Measurements from ENCODE around the gene LNP1.

Gene LNP1

DNA sequence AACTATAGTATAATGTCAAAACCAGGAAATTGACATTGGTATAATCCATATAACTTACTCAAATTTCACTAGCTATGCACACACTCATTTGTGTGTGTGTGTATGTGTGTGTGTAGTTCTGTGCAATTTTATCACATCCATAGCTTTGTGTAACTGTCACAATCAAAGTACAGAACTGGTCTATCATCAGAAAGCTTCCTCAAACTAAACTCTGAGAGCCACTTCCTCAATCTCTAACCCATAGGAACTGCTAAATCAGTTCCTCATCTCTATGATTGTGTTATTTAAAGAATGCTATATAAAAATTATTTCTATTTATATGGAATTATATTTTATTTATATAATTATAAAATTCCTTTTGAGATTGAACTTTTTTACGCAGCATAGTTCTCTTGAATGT, 18.1 kb downstream of the LNP1 start:
- Mint-ChIP-seq H3K27ac (no peak overlapping the region), H3K9me3 (no peaks in the 10 kb centered on the region), H3K4me1 (peaks cover 6% of the 10 kb centered on the region), H3K36me3 (ENCODE audit: low read depth) (peaks cover 36% of the 10 kb centered on the region), H3K4me3 (no peak overlapping the region), H3K27me3 (ENCODE audit: low read depth, poor library complexity) (peaks cover 3% of the 10 kb centered on the region)
- TF ChIP-seq CTCF (IDR thresholded peaks at IDR 0.05) = no peak
- DNase-seq = no peak

DNA sequence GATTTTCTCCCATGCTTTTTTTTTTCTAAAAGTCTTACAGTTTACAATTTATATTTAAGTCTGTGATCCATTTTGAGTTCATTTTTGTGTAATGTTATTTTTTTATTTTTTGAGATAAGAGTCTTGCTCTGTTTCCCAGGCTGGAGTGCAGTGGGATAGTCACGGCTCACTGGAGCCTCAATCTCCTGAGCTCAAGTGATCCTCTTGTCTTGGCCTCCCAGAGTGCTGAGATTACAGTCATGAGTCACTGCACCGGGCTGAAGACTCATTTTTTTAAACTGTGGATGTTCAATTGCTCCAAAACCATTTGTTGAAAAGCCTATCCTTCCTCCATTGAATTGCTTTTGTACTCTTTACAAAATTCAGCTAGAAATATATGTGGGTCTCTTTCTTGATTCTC, 19.5 kb downstream of the LNP1 start:
- Mint-ChIP-seq H3K4me1 (peaks cover 21% of the 10 kb centered on the region), H3K36me3 (ENCODE audit: low read depth) (peaks cover 27% of the 10 kb centered on the region), H3K27ac (no peak overlapping the region), H3K27me3 (ENCODE audit: low read depth, poor library complexity) (peaks cover 3% of the 10 kb centered on the region), H3K4me3 (no peak overlapping the region), H3K9me3 (no peaks in the 10 kb centered on the region)
- DNase-seq = no peak
- TF ChIP-seq CTCF (IDR thresholded peaks at IDR 0.05) = no peak

DNA sequence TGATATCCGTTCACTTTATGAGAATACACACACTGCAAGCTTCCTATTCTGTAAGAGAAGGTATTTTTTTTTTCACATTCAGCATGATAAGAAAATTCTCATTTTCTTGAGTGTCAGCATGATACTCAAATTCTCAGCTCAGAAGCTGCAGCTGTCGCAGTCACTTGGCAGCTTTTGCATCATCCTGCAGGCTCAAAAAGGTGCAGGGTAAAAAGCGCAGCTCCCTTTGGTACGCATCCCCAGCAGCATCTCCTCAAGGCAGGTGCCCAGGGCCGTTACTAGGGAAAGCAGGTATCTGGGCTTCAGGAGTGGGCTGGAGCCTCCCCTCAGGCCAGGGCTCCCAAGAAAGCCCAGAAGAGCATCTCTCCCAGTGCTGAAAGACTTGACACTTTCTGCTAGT, 22.3 kb downstream of the LNP1 start:
- H3K9me3 Mint-ChIP-seq = no peaks in the 10 kb centered on the region
- no peak for DNase-seq
- H3K27ac Mint-ChIP-seq = no peak overlapping the region
- H3K36me3 Mint-ChIP-seq (ENCODE audit: low read depth) = peaks cover 9% of the 10 kb centered on the region
- no peak for TF ChIP-seq CTCF (IDR thresholded peaks at IDR 0.05)
- peaks cover under 1% of the 10 kb centered on the region for H3K27me3 Mint-ChIP-seq (ENCODE audit: low read depth, poor library complexity)
- H3K4me3 Mint-ChIP-seq = no peak overlapping the region
- H3K4me1 Mint-ChIP-seq = peaks cover 28% of the 10 kb centered on the region

GRCh38 chr3:100424261-100424660, 22.9 kb downstream of the LNP1 start:
- no peak for TF ChIP-seq CTCF (IDR thresholded peaks at IDR 0.05)
- Mint-ChIP-seq H3K27me3 (ENCODE audit: low read depth, poor library complexity) (peaks cover 3% of the 10 kb centered on the region), H3K4me1 (peaks cover 28% of the 10 kb centered on the region), H3K9me3 (no peaks in the 10 kb centered on the region), H3K4me3 (no peak overlapping the region), H3K36me3 (ENCODE audit: low read depth) (peaks cover 6% of the 10 kb centered on the region), H3K27ac (no peak overlapping the region)
- no peak for DNase-seq

GRCh38 chr3:100425316-100425715, 24.0 kb downstream of the LNP1 start:
- TF ChIP-seq CTCF (IDR thresholded peaks at IDR 0.05) = no peak

DNA sequence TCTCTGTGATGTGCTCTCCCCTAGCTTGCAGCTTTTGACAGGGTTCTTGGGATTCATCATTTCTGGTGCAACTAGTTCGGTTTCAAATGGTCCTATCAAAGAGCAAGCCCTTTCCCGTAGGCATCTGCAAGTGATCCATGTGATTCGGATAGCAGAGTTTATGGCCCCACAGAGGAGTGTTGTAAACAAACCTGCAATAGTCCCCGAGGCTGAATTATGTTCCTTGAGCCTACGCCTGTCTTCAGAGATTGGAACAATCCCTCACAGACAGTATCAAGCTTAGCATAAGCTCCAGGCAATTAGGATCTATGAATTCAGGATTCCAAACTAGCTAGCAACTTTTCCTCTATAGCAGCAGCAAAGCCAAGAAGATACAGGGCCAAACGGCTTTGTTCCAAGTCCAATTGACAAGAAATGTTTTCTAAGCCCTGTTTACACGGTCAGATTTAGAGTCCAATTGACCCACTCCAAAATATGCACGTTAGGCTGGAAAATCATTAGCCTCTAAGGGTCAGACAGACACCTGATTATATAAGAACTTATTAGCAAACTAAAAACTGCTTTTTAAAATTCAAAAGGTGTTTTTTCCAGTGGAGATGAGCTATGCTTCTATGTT, 24.8 kb downstream of the LNP1 start:
- Mint-ChIP-seq H3K27me3 (ENCODE audit: low read depth, poor library complexity) (peaks cover 6% of the 10 kb centered on the region), H3K4me3 (no peak overlapping the region), H3K4me1 (peaks cover 28% of the 10 kb centered on the region), H3K27ac (no peak overlapping the region), H3K9me3 (no peaks in the 10 kb centered on the region), H3K36me3 (ENCODE audit: low read depth) (no peaks in the 10 kb centered on the region)
- no peak for TF ChIP-seq CTCF (IDR thresholded peaks at IDR 0.05)
- DNase-seq = no peak

More at GRCh38 chr3:100425316-100425715, 24.0 kb downstream of the LNP1 start:
- H3K27me3 Mint-ChIP-seq (ENCODE audit: low read depth, poor library complexity) = peaks cover 6% of the 10 kb centered on the region
- no peak overlapping the region for H3K27ac Mint-ChIP-seq
- H3K4me1 Mint-ChIP-seq = peaks cover 28% of the 10 kb centered on the region
- peaks cover under 1% of the 10 kb centered on the region for H3K36me3 Mint-ChIP-seq (ENCODE audit: low read depth)
- DNase-seq = no peak
- H3K9me3 Mint-ChIP-seq = no peaks in the 10 kb centered on the region
- no peak overlapping the region for H3K4me3 Mint-ChIP-seq

Data from nephron progenitor cell (in vitro differentiated cells).